Liver (tissue), 3 donors: Measurements from ENCODE around the gene CATSPERB.

ENCODE experiments used
- EGR1 ChIP-seq, 2 donors: IDR thresholded peaks; 2 replicates each; pipeline ENCODE4 v1.6.1; 2016 to 2018; ENCODE audit warnings: antibody characterized with exemption in 2 of 2, low read depth in 2 of 2
- HNF4A ChIP-seq, 2 donors: conservative IDR thresholded peaks; 2 replicates each; pipeline ENCODE4 v1.6.1; 2016; ENCODE audit warnings: antibody characterized with exemption in 2 of 2, mild to moderate bottlenecking in 2 of 2
- RAD21 ChIP-seq, 2 donors: IDR thresholded peaks; 2 replicates each; pipeline ENCODE4 v1.6.1; 2016; ENCODE audit warnings: antibody characterized with exemption in 2 of 2, mild to moderate bottlenecking in 2 of 2
- TF ChIP-seq, protein P1 (sequence below): fragments of 150-350 bp; IDR thresholded peaks from 2 replicates; pipeline ENCODE4 v1.5.1; 2017; ENCODE audit warnings: improper control_type of control experiment, low read depth, low read length; ENCODE audit not compliant: missing input control
- donor health status: healthy.
- donor health status: healthy.

DNA sequence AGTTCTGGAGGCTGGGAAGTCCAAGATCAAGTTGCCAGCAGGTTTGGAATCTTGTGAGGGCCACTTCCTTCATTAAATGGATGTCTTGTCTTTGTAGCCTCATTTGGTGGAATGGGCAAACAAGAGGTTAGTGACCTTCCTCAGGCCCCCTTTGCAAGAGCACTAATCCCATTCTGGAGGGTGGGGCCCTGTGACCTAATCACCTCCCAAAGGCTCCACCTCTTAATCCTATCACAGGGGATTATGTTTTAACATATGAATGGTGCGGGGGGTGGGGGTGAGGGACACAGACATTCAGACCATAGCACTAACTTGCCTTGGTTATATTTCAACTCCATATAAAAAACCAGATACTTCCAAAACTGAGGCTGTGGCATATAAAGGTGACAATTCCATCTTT, 161.9 kb downstream of the CATSPERB start:
- TF ChIP-seq, protein P1, sequence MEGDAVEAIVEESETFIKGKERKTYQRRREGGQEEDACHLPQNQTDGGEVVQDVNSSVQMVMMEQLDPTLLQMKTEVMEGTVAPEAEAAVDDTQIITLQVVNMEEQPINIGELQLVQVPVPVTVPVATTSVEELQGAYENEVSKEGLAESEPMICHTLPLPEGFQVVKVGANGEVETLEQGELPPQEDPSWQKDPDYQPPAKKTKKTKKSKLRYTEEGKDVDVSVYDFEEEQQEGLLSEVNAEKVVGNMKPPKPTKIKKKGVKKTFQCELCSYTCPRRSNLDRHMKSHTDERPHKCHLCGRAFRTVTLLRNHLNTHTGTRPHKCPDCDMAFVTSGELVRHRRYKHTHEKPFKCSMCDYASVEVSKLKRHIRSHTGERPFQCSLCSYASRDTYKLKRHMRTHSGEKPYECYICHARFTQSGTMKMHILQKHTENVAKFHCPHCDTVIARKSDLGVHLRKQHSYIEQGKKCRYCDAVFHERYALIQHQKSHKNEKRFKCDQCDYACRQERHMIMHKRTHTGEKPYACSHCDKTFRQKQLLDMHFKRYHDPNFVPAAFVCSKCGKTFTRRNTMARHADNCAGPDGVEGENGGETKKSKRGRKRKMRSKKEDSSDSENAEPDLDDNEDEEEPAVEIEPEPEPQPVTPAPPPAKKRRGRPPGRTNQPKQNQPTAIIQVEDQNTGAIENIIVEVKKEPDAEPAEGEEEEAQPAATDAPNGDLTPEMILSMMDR, result no peak
- no peak for TF ChIP-seq RAD21 (IDR thresholded peaks at IDR 0.05)
- no peak for TF ChIP-seq EGR1 (IDR thresholded peaks at IDR 0.05; ENCODE audit: low read depth in 2 of 2)
- no peak for TF ChIP-seq HNF4A (conservative IDR thresholded peaks at IDR 0.05)
